HG03066 (cell line): ENCODE data around the gene FZD2.

Experiments
- ATAC-seq: cut with Tn5 transposase; IDR thresholded peaks from one replicate; pipeline ENCODE4 v1.9.1; 2021; ENCODE audit warnings: low read depth; ENCODE audit not compliant: unreplicated experiment

The FZD2 gene

DNA sequence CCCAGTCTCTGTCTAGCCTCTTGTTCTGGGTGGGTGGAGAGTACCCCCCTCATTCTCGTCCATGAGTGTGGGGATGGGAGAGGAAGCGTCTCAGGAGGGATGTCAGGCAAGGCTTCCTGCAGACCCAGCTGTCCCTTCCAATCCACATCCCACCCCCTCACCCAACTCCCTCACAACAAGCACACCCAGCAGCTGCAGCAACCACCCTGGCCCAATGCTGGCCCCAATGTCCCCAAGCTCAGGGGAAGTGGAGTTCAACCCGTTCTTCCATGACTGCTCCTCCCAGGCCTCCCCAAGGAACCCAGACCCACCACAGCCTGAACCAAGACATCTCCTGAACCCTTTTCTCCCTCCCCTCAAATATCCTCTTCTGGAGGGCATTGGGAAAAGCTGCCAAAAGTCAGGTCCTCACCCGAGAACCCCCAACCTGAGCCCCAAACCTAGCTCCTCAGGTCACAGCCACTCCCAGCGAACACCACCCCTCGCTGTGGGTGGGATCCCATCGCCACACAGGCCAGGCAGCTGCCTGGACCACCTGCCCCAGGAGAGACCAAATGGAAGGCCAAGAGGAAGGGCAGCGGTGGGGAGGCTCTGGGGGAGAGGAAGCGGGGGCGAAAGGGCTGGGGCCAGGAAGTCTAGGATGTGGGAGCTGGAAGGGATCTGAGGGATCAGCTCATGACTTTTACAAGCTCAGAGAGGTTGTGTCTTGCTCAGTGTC, 47.6 kb downstream of the FZD2 start:
- no peak for ATAC-seq

GRCh38 chr17:44606658-44607057, 49.4 kb downstream of the FZD2 start:
- ATAC-seq: no peak

DNA sequence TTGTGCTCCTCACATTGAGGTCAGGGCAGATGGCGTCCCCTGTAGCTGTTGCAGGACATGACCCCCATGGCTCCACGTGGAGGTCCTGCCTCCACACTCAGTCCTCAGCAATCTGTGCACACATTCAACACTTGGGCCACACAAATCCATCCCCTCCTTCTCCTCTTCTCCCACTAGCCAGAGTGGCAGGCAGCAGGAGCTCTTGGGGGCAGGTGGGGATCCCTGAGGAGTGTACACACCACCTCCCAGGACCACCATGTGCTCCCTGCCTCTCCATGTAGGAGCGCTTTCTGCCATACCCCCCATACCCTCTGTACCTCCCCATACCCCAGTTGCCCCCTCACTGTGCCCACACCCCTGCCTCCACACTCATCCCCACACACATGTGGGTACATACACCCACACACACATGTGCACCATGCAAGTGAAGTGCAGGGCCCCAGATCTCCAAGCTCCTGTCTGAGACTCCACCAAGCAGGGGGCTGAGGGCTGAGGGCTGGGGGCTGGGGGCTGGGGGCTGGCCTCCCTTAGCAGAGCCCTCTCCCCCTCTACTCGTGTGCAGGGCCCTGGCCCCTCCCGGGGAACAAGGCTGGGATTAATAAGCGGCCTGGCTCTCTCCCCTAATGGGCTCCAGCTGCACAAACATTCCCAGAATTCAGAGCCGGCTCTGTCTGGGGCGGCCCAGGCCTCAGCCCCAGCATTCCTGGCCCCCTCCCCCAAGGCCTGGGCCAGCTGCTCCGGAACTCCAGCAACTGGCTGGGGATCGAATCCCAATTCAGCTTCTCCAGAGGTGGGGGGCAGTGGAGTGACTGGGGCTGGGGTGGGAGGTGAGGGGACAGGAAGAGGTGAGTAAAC, 50.8 kb downstream of the FZD2 start:
- no peak for ATAC-seq

GRCh38 chr17:44608727-44609435, 51.6 kb downstream of the FZD2 start:
- ATAC-seq: no peak

- no peak for ATAC-seq
These were observed 53.0 kb downstream of the FZD2 start for GRCh38 chr17:44610331-44610730.
